ENCODE results near the gene TSSC4.

Gene TSSC4

GRCh38 chr11:2381494-2382128 lies 18.9 kb upstream of the TSSC4 start:
- no peaks in the 10 kb centered on the region for H3K27me3 ChIP-seq (ENCODE audit: control insufficient read depth, insufficient read depth, low read length)
- H3K36me3 ChIP-seq (ENCODE audit: control insufficient read depth, low read depth, low read length) = peaks cover 3% of the 10 kb centered on the region
- no peak overlapping the region for H3K4me3 ChIP-seq (ENCODE audit: low read length)
- no peaks in the 10 kb centered on the region for H3K9me3 ChIP-seq (ENCODE audit: control insufficient read depth, low read depth, low read length)
- peaks cover 4% of the 10 kb centered on the region for H3K4me1 ChIP-seq (ENCODE audit: control insufficient read depth, low read depth, low read length)
- no peak overlapping the region for H3K27ac ChIP-seq (ENCODE audit: low read length)
- H3K9ac ChIP-seq (ENCODE audit: low read length) = no peak overlapping the region

DNA sequence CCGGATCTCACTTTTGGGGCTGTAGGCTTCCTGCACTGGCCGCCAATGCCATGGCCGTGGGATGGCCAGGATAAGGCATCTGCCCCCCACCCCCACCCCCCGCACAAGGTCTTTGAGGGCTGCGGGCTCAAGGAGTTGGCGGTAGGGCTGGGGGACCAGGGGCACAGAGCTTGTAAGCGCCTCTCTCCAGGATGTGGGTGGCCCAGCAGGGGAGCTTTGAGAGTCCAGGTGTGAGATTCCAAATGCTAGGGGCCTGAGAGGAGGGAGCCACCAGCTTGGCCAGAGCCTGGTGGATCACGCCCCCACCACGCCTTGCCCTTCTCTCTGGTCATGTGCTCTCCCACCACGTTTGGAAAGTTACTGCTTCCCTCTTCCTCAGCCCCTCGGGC lies 18.4 kb upstream of the TSSC4 start:
- H3K9ac ChIP-seq (ENCODE audit: low read length) = no peak overlapping the region
- H3K9me3 ChIP-seq (ENCODE audit: control insufficient read depth, low read depth, low read length) = no peaks in the 10 kb centered on the region
- H3K27me3 ChIP-seq (ENCODE audit: control insufficient read depth, insufficient read depth, low read length) = no peaks in the 10 kb centered on the region
- H3K4me3 ChIP-seq (ENCODE audit: low read length) = no peak overlapping the region
- no peak overlapping the region for H3K27ac ChIP-seq (ENCODE audit: low read length)
- H3K4me1 ChIP-seq (ENCODE audit: control insufficient read depth, low read depth, low read length) = peaks cover 4% of the 10 kb centered on the region
- H3K36me3 ChIP-seq (ENCODE audit: control insufficient read depth, low read depth, low read length) = peaks cover 3% of the 10 kb centered on the region

DNA sequence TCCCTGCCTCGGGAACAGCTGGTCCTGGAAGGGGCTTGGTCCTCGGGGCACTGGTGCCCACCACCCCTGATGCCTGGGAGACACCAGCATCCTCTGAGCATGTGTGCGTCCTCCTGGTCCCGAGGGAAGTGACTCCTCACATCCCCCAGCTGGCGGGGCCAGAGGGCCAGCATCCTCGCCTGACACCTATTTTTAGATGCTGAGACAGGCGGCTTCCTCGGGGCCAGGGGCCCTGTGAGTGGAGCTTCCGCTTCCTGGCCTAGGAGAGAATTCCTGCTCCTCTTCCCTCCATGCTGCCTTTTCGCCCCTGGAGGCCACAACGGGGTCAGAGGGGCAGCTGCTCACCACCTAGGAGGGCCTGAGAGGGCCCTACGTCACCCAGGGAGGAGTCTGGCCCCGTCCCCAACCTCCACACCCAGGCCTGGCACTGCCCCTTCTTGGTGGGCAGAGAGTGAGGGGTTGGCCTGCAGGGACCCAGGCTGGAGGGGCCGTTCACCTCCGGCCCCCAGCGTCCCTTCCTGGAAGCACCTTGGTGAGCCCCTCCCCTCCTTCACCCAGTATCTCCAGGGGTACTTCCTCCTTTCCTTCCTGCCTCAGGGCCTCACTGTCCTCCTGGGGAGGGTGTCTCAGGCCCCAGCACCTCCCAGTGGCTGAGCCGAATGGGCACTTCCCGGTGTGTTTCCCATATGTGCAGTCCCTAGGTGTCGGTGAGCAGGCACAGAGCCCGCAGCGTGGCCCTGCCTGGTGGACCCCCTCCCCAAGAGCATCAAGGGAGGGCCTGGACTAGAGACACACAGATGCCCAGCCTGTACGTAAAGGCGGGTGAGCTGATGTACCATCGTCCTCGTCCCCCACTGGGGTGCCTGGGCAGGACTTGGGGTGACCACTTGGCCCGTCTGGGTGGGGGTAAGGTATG lies 17.4 kb upstream of the TSSC4 start:
- no peak overlapping the region for H3K27ac ChIP-seq (ENCODE audit: low read length)
- no peak overlapping the region for H3K4me3 ChIP-seq (ENCODE audit: low read length)
- no peaks in the 10 kb centered on the region for H3K9me3 ChIP-seq (ENCODE audit: control insufficient read depth, low read depth, low read length)
- H3K27me3 ChIP-seq (ENCODE audit: control insufficient read depth, insufficient read depth, low read length) = no peaks in the 10 kb centered on the region
- H3K4me1 ChIP-seq (ENCODE audit: control insufficient read depth, low read depth, low read length) = peaks cover 4% of the 10 kb centered on the region
- H3K36me3 ChIP-seq (ENCODE audit: control insufficient read depth, low read depth, low read length) = peaks cover 3% of the 10 kb centered on the region
- H3K9ac ChIP-seq (ENCODE audit: low read length) = no peak overlapping the region

DNA sequence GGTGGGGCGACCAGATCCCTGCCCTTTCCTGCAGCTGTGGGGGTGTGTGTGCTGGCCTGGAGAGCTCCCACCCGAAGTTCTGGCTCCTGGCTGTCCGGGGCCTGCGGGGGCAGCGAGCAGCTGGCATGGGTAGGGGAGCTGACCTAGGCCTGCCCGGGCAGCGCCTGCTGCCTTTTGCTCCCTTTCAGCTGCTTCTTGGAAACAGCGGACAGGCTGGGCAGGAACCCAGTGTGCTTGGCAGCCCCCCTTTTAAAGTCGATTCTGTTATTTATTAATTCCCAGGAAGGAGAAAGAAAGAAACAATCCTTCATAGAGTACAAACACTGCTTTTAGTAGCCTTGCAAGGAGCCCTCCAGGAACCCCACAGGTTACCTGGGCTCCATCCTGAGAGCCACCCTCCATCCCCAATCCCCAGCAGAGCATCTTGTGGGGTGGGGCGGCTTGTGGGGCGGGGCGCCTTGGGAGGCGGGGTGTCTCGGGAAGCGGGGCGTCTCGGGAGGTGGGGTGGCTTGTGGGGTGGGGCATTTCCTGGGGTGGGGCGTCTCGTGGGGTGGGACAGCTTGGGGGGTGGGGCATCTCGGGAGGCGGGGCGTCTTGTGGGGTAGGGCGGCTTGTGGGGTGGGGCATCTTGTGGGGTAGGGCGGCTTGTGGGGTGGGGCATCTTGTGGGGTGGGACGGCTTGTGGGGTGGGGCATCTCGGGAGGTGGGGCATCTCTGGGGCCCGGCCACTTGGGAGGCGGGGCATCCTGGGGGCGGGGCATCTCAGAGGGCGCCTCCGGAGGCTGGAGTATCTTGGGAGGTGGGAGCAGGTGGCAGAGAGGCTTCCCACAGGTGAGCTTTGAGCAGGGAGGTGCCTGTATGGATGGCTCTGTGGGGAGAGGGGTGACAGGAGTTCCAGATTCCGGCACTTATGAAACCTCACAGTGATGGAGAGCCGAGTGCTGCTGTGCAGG lies 16.4 kb upstream of the TSSC4 start:
- no peak overlapping the region for H3K27ac ChIP-seq (ENCODE audit: low read length)
- no peak overlapping the region for H3K4me3 ChIP-seq (ENCODE audit: low read length)
- H3K27me3 ChIP-seq (ENCODE audit: control insufficient read depth, insufficient read depth, low read length) = no peaks in the 10 kb centered on the region
- no peaks in the 10 kb centered on the region for H3K4me1 ChIP-seq (ENCODE audit: control insufficient read depth, low read depth, low read length)
- H3K9ac ChIP-seq (ENCODE audit: low read length) = no peak overlapping the region
- peaks cover 3% of the 10 kb centered on the region for H3K36me3 ChIP-seq (ENCODE audit: control insufficient read depth, low read depth, low read length)
- H3K9me3 ChIP-seq (ENCODE audit: control insufficient read depth, low read depth, low read length) = no peaks in the 10 kb centered on the region

DNA sequence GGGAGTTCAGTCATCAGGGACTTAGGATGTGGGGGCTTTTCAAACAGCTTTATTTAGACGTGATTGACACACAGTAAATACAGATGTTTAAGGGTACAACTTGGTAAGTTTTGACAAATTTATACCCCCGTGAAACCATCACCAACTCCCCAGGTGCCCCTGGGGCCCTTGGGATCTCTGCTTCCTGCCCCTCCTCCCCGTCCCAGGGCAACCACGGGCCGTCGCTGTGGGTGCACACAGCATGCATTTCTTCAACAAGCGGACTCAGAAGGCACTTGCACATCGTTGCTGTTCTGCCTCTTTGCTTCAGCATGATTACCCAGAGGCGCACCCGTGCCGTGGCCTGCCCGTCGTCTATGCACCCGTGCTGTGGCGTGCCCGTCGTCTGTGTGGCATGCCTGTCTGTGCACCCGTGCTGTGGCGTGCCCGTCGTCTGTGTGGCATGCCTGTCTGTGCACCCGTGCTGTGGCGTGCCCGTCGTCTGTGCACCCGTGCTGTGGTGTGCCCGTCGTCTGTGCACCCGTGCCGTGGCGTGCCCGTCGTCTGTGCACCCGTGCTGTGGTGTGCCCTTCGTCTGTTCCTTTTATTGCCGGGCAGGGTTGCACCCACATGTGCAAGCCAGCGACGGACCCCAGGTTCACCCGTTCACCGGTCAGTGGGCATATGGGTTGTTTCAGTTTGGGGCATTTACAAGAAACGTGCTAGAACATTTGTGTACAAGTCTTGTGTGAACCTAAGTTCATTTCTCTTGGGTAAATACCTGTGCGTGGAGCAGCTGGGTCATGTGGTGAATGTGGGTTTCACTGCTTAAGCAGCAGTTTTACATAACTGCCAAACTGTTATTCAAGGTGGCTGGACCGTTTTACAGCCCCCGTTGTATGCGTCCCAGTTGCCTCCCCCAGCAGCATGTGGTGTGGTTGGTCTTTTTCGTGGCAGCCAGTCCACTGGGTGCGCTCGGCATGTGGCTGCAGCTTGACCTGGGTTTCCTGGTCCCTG lies 15.1 kb upstream of the TSSC4 start:
- Histone ChIP-seq H3K4me1 (ENCODE audit: control insufficient read depth, low read depth, low read length) (peaks cover 3% of the 10 kb centered on the region), H3K4me3 (ENCODE audit: low read length) (no peak overlapping the region), H3K27ac (ENCODE audit: low read length) (no peak overlapping the region), H3K27me3 (ENCODE audit: control insufficient read depth, insufficient read depth, low read length) (no peaks in the 10 kb centered on the region), H3K36me3 (ENCODE audit: control insufficient read depth, low read depth, low read length) (peaks cover 3% of the 10 kb centered on the region), H3K9ac (ENCODE audit: low read length) (no peak overlapping the region), H3K9me3 (ENCODE audit: control insufficient read depth, low read depth, low read length) (no peaks in the 10 kb centered on the region)

GRCh38 chr11:2386591-2386990 lies 14.0 kb upstream of the TSSC4 start:
- no peak overlapping the region for H3K27ac ChIP-seq (ENCODE audit: low read length)
- no peak overlapping the region for H3K9ac ChIP-seq (ENCODE audit: low read length)
- H3K36me3 ChIP-seq (ENCODE audit: control insufficient read depth, low read depth, low read length) = peaks cover 3% of the 10 kb centered on the region
- H3K4me3 ChIP-seq (ENCODE audit: low read length) = no peak overlapping the region
- no peaks in the 10 kb centered on the region for H3K9me3 ChIP-seq (ENCODE audit: control insufficient read depth, low read depth, low read length)
- peaks cover 3% of the 10 kb centered on the region for H3K4me1 ChIP-seq (ENCODE audit: control insufficient read depth, low read depth, low read length)
- H3K27me3 ChIP-seq (ENCODE audit: control insufficient read depth, insufficient read depth, low read length) = no peaks in the 10 kb centered on the region

DNA sequence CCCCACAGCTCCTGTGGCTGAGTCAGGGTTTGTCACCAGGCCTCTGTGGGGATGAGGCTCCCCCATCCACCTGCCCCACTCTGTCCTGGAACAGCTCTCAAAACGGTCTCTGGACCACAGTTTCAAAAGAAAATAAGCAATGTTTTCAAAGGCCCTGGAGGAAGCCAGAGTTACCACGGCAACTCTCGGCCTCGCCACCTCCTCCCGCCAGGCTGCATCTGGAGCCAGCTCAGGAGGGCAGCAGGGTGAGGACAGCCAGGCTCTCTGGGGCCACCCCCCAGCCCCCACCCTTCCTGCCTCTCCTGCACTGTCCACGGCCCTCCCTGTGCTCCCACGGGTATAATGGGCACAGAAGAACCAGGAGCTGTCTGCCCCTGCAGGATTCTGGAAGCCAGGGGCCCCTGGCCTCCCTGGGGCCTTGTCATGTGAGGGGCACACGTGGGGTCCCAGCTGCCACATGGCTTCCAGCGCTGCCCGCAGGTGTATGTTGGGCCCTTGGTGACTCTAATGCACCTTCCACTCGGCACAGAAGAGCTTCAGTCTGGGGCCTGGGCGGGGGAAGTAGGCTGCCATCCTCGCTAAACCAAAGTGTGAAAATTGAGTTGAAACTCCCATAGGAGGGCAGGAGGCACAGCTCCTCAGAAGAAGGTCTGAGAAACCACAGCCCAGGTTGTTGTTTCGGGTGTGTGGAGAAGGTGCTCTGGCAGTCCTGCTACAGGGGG lies 13.1 kb upstream of the TSSC4 start:
- Histone ChIP-seq H3K4me1 (ENCODE audit: control insufficient read depth, low read depth, low read length) (peaks cover 3% of the 10 kb centered on the region), H3K9me3 (ENCODE audit: control insufficient read depth, low read depth, low read length) (no peaks in the 10 kb centered on the region), H3K36me3 (ENCODE audit: control insufficient read depth, low read depth, low read length) (peaks cover 3% of the 10 kb centered on the region), H3K4me3 (ENCODE audit: low read length) (no peak overlapping the region), H3K27ac (ENCODE audit: low read length) (no peak overlapping the region), H3K9ac (ENCODE audit: low read length) (no peak overlapping the region), H3K27me3 (ENCODE audit: control insufficient read depth, insufficient read depth, low read length) (no peaks in the 10 kb centered on the region)

- Histone ChIP-seq H3K27me3 (ENCODE audit: control insufficient read depth, insufficient read depth, low read length) (no peaks in the 10 kb centered on the region), H3K9me3 (ENCODE audit: control insufficient read depth, low read depth, low read length) (no peaks in the 10 kb centered on the region), H3K36me3 (ENCODE audit: control insufficient read depth, low read depth, low read length) (peaks cover 3% of the 10 kb centered on the region), H3K4me1 (ENCODE audit: control insufficient read depth, low read depth, low read length) (peaks cover 3% of the 10 kb centered on the region), H3K27ac (ENCODE audit: low read length) (no peak overlapping the region), H3K4me3 (ENCODE audit: low read length) (no peak overlapping the region), H3K9ac (ENCODE audit: low read length) (no peak overlapping the region)
These were observed 11.8 kb upstream of the TSSC4 start for GRCh38 chr11:2388431-2389376.

- H3K9ac ChIP-seq (ENCODE audit: low read length) = no peak overlapping the region
- H3K4me1 ChIP-seq (ENCODE audit: control insufficient read depth, low read depth, low read length) = peaks cover 3% of the 10 kb centered on the region
- H3K4me3 ChIP-seq (ENCODE audit: low read length) = no peak overlapping the region
- H3K36me3 ChIP-seq (ENCODE audit: control insufficient read depth, low read depth, low read length) = peaks cover 3% of the 10 kb centered on the region
- no peaks in the 10 kb centered on the region for H3K9me3 ChIP-seq (ENCODE audit: control insufficient read depth, low read depth, low read length)
- no peaks in the 10 kb centered on the region for H3K27me3 ChIP-seq (ENCODE audit: control insufficient read depth, insufficient read depth, low read length)
- H3K27ac ChIP-seq (ENCODE audit: low read length) = no peak overlapping the region
These were observed 11.0 kb upstream of the TSSC4 start for GRCh38 chr11:2389377-2390026.
